ENCODE data around the gene MYOM3. TPM values are rescaled to one million over a fixed set of nuclear protein-coding genes. Genes with fewer than 3 reads are reported as not detected.
"Not testable (repeated sequence)": the region's sequence is repeated elsewhere in the genome, so short reads cannot be mapped to it uniquely, and the experiment has no call there.

MYOM3 gene
- total RNA-seq, 1 experiment from 2014 or later, result 0.42 TPM

DNA sequence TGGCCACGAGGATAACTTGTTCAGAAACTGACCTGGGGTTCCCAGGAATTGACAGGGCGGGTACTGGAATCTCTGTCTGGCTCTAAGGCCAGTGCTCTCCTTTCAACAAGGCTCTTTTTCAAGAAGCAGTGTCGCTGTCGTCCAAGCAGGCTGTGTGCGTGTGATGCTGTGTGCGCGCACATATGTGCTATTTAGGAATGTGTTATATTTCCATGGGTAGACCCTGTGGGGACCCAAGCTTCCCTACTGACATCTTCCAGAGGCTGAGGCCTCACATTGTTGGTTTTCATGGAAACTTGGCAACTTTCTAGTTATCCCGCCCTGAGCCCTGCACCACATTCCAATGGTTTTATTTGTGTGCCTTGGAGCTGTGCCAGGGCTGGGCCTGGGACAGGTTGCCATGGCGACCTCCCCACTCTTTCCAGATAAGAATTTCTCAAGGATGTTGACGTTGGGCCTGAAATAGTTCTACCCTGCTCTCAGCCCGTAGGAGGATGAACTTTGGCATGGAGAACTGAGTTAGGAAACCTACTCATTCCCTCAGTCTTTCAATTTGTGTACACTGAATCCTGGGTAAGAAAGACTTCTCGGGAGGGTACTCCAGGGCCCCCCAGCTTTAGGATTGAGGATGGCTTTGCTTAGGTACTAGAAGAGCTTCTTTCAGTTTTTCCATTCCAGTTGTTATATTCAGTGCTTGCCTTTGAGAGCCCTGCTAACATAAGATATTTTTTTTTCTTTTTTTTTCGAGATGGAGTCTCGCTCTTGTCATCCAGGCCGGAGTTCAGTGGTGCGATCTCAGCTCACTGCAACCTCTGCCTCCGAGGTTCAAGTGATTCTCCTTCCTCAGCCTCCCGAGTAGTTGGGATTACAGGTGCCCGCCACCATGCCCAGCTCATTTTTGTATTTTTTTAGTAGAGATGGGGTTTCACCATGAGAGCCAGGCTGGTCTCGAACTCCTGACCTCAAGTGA, 93.0 kb downstream of the MYOM3 start:
- CTCF ChIA-PET, result interaction anchor here (0.6 to 1.5 kb wide), 4 partner anchors 9 to 39 kb away, joined by 3 to 8 read pairs (median 4); partner anchors contain the start of gene SRSF10
- intact Hi-C loops (cut with micrococcal nuclease; ENCODE audit: unreplicated experiment), result loop anchor here (2.0 kb wide), 1 partner anchor 38 kb away; the partner anchor contains the start of gene SRSF10
- Mint-ChIP-seq H3K9me3 (ENCODE audit: low read depth, unreplicated experiment) (no peaks in the 10 kb centered on the region), H3K27ac (ENCODE audit: unreplicated experiment) (peak overlapping the region; percentile 83), H3K4me3 (ENCODE audit: low read depth, unreplicated experiment) (no peak overlapping the region), H3K4me1 (ENCODE audit: low read depth, unreplicated experiment) (peaks cover 38% of the 10 kb centered on the region), H3K36me3 (ENCODE audit: insufficient read depth, unreplicated experiment) (peaks cover 18% of the 10 kb centered on the region), H3K27me3 (ENCODE audit: unreplicated experiment) (no peaks in the 10 kb centered on the region)
- DNase-seq, result peak; percentile 93
- TF ChIP-seq, protein P1, sequence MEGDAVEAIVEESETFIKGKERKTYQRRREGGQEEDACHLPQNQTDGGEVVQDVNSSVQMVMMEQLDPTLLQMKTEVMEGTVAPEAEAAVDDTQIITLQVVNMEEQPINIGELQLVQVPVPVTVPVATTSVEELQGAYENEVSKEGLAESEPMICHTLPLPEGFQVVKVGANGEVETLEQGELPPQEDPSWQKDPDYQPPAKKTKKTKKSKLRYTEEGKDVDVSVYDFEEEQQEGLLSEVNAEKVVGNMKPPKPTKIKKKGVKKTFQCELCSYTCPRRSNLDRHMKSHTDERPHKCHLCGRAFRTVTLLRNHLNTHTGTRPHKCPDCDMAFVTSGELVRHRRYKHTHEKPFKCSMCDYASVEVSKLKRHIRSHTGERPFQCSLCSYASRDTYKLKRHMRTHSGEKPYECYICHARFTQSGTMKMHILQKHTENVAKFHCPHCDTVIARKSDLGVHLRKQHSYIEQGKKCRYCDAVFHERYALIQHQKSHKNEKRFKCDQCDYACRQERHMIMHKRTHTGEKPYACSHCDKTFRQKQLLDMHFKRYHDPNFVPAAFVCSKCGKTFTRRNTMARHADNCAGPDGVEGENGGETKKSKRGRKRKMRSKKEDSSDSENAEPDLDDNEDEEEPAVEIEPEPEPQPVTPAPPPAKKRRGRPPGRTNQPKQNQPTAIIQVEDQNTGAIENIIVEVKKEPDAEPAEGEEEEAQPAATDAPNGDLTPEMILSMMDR (IDR thresholded peaks at IDR 0.05; ENCODE audit: unreplicated experiment), result no peak
- no TSS peak for BruUV-seq (replicated peaks)

DNA sequence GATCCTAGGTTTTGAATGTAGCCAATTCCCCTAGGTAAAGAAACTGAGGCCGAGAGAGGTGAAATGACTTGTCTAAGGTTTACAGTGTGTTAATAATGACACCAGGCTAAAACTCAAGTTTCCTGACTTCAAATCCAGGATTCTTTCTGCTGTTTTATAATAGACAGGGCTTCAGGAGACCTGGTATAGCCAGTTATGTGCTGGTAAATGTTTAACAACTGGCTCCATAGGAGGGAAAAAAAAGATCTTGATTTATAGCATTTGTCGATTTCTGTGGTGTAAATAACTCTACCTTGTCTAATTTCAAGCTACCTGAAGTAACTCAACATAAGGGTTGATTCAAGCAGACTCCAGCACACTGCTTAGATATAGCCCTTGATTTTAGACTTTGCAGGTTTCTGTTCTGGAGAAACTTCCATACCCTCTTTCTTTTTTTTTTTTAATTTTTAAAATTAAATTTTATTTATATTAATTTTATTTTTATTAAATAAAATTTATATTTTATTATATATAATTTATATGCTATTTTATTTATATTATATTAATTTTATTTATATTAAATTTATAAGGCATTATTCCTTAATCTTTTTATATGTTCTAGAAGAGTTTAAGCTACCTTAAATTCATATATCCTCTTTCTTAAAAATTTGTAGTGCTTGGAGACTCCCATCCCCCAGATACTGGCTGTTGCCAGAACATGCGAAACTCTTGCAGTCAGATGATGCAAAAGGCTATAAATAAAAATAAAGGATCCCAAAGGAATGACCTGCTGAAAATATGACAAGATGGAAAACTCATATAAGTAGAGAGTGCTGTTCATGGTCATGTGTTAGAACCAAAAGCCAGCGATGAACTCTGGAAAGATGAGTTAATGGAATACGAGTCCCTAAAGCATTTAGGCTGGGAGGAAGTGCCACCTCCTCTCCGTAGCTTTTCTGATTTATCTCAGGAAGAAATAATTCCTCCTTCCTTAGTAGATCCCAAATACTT, 96.4 kb downstream of the MYOM3 start:
- CTCF ChIA-PET, result interaction anchor here (0.8 kb wide), 1 partner anchor 12 kb away, joined by 3 read pairs; no protein-coding TSS in a partner anchor

DNA sequence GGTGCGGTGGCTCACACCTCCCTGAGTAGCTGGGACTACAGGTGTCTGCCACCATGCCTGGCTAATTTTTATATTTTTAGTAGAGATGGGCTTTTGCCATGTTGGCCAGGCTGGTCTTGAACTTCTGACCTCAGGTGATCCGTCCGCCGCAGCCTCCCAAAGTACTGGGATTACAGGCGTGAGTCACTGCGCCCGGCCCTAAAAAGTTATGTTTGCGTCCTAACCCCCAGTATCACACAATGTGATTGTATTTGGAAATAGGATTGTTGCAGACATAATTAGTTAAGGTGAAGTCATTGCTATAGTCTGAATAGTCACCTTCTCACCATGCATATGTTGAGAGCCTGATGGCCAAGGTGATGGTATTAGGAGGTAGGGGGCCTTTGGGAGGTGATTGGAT, 99.1 kb downstream of the MYOM3 start:
- CTCF ChIA-PET; H3K27me3 Mint-ChIP-seq (ENCODE audit: unreplicated experiment); H3K9me3 Mint-ChIP-seq (ENCODE audit: low read depth, unreplicated experiment); intact Hi-C loops (cut with micrococcal nuclease; ENCODE audit: unreplicated experiment); H3K36me3 Mint-ChIP-seq (ENCODE audit: insufficient read depth, unreplicated experiment); DNase-seq; BruUV-seq (replicated peaks); H3K27ac Mint-ChIP-seq (ENCODE audit: unreplicated experiment); H3K4me3 Mint-ChIP-seq (ENCODE audit: low read depth, unreplicated experiment): not testable (repeated sequence)
- peaks cover 43% of the 10 kb centered on the region for H3K4me1 Mint-ChIP-seq (ENCODE audit: low read depth, unreplicated experiment)

More for the DNA sequence above, 96.4 kb downstream of the MYOM3 start:
- DNase-seq, result no peak
- intact Hi-C loops (cut with micrococcal nuclease; ENCODE audit: unreplicated experiment), result no loop called here
- H3K9me3 Mint-ChIP-seq (ENCODE audit: low read depth, unreplicated experiment), result no peaks in the 10 kb centered on the region
- no peaks in the 10 kb centered on the region for H3K27me3 Mint-ChIP-seq (ENCODE audit: unreplicated experiment)
- peak overlapping the region; percentile 19 for H3K4me3 Mint-ChIP-seq (ENCODE audit: low read depth, unreplicated experiment)
- H3K36me3 Mint-ChIP-seq (ENCODE audit: insufficient read depth, unreplicated experiment), result peaks cover 15% of the 10 kb centered on the region
- H3K27ac Mint-ChIP-seq (ENCODE audit: unreplicated experiment), result no peak overlapping the region
- TF ChIP-seq, protein P1 (IDR thresholded peaks at IDR 0.05; ENCODE audit: unreplicated experiment), result no peak
- no TSS peak for BruUV-seq (replicated peaks)
- H3K4me1 Mint-ChIP-seq (ENCODE audit: low read depth, unreplicated experiment), result peaks cover 33% of the 10 kb centered on the region

DNA sequence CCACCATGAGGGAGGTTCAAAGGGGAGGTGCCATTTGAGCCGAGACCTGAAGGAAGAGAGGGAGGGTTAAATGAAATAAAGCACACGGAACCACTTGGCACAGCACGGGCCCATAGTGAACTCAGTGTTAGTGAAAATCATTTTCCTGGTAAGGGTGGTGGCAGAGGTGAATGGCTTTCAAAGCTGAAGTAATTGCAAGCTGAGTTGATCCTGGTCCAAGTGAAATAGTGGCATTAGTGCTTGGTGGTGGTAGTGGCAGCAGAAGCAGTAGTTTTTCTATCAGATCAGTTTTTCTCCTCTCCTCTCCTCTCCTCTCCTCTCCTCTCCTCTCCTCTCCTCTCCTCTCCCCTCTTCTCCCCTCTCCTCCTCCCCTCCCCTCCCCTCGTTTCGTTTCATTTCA, 101.3 kb downstream of the MYOM3 start:
- no peak overlapping the region for H3K27ac Mint-ChIP-seq (ENCODE audit: unreplicated experiment)

More for the DNA sequence above, 101.3 kb downstream of the MYOM3 start:
- intact Hi-C loops (cut with micrococcal nuclease; ENCODE audit: unreplicated experiment), result no loop called here
- Mint-ChIP-seq H3K4me1 (ENCODE audit: low read depth, unreplicated experiment) (peaks cover 35% of the 10 kb centered on the region), H3K9me3 (ENCODE audit: low read depth, unreplicated experiment) (no peaks in the 10 kb centered on the region), H3K36me3 (ENCODE audit: insufficient read depth, unreplicated experiment) (peaks cover 5% of the 10 kb centered on the region), H3K4me3 (ENCODE audit: low read depth, unreplicated experiment) (no peak overlapping the region), H3K27me3 (ENCODE audit: unreplicated experiment) (no peaks in the 10 kb centered on the region)
- BruUV-seq (replicated peaks), result no TSS peak
- no peak for DNase-seq
- CTCF ChIA-PET, result interaction anchor here (0.6 kb wide), 1 partner anchor 17 kb away, joined by 3 read pairs; no protein-coding TSS in a partner anchor
- TF ChIP-seq, protein P1 (IDR thresholded peaks at IDR 0.05; ENCODE audit: unreplicated experiment), result no peak

Measured in Calu3 (cell line).